GM10266 (cell line): ENCODE results near the gene YBX2.

Source experiments
- DNase-seq: peaks from one replicate; pipeline ENCODE4 v3.0.0; 2012; ENCODE audit errors: extremely low spot score
- TF ChIP-seq, protein P1 (sequence below): IDR thresholded peaks from 2 replicates; pipeline ENCODE4 v1.5.1; 2012; ENCODE audit warnings: mild to moderate bottlenecking, low read depth; ENCODE audit not compliant: control insufficient read depth, insufficient read depth; ENCODE audit errors: missing control alignments

YBX2 gene

DNA sequence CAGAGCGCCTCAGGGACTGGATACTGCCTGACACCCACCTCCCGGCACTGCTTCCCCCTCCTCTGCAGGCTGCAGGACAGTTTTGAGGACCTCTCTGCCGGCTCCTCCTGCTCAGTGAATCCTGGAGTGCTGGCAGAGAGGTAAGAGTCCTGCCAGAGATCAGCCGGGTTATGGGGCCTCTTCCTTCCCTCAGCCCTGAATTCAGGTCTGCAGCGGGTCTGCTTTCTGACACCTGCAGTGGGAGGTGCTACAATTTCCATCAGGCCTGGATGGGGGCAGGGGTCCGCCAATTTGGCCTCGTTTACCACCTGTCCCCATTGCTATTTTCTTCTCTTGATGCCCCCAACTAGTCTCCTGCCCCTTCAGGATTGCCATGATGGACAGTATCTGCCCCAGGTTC is 37.7 kb upstream of the YBX2 start:
- no peak for DNase-seq
- TF ChIP-seq, protein P1, sequence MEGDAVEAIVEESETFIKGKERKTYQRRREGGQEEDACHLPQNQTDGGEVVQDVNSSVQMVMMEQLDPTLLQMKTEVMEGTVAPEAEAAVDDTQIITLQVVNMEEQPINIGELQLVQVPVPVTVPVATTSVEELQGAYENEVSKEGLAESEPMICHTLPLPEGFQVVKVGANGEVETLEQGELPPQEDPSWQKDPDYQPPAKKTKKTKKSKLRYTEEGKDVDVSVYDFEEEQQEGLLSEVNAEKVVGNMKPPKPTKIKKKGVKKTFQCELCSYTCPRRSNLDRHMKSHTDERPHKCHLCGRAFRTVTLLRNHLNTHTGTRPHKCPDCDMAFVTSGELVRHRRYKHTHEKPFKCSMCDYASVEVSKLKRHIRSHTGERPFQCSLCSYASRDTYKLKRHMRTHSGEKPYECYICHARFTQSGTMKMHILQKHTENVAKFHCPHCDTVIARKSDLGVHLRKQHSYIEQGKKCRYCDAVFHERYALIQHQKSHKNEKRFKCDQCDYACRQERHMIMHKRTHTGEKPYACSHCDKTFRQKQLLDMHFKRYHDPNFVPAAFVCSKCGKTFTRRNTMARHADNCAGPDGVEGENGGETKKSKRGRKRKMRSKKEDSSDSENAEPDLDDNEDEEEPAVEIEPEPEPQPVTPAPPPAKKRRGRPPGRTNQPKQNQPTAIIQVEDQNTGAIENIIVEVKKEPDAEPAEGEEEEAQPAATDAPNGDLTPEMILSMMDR: no peak

DNA sequence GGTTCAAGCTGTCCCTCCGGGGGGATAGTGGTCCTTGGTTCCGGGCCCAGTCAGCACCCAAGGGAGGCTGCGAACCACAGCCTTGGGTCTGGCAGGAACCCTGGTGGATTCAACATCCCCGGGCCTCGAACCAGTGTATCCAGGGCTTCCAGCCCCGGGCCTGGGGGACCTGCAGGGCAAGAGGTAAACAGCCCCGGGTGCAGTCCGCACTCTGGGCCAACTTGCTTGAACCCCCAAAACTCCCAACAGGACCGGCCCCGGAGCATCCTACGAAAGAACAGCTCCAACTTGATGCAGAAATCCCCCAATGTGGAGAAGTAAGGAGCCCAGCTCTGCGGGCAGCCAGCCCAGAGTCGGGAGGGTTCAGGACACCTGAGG is 36.2 kb upstream of the YBX2 start:
- DNase-seq: no peak
- TF ChIP-seq, protein P1: no peak

DNA sequence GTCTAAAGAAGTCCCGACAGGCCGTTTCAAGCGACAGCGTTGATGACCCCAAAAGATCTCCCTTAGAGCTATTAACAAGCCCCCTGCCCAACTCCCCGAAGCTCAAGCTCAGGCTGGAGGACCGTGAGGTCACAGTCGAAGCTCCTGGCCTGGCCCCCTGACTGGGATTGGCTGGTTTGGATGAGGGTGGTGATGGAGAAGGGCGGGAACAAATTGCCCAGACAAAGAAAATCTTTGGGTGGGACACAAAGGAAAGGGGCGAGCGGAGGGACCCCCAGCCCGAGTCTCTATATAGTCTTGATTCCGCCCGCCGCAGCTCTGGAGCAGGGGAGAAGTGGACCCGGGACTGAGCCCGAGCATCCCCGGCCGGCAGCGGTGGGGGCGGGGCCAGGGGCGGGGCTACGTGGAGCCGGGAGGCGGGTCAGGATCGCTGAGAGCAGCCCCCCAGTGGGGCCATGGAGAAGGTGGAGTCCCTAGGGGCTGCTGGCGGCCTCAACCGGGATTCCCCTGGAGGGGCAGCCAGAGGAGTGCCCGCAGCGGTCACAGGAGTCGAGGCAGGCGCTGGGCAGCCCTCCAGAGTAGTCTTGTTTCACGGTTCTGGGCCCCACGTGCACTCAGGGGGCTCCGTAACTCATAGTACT is 35.7 kb upstream of the YBX2 start:
- TF ChIP-seq, protein P1: no peak
- DNase-seq: peak; percentile 87

DNA sequence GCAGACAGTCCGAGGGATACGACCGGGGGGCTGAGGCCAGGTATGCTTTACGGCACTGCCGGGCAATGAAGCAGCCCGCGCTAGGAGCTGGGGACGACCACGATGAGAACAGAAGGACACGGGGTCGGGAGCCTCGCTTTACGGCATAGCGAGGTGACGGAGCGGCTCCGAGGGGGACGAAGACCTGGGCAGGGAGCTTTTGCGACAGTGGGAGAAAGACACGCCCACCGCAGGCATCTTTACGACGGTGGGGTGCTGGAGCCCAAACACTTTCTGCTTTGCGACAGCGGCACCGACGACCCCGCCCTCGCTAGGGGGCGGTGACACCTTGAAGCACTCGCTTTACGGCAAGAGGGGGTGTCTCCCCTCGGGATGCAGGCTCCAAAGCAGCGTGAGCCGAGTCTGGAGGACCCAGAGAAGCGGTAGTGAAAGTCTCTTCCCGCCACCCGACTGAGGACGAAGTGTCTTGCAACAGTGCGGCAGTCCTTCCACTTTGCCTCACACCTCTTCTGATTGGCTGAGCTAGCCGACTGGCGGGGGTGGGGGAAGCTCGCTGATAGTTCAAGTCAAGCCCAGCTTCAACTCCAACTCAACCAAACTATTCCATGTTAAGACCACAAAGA is 35.0 kb upstream of the YBX2 start:
- DNase-seq: peak; percentile 98
- TF ChIP-seq, protein P1: no peak

DNA sequence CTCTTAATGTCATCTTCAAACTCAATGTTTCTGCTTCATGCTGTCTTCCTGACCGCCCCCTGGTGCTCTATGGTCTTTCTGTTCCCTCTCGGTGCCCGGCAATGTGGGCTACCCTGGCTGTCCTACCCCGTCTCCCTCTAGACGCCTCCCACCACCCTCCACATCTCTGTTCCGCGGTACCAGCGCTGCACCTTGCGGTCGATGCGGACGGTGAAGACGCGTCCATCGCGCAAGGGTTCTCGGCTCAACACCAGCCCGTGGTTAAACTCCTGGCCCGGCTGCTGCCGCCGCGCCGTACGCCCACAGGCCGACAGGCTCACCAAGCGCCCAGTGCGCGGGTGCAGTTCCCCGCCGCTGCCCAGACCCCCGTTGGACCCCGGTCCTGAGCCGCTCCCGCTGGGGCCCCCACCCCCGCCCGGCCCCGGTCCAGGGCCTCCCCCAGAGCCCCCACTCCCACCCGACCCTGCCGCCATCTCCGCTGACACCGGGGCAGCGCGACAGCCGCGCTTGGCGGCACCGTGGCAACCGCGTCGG is 34.5 kb upstream of the YBX2 start, which contains the start of gene NEURL4:
Gene NEURL4 (minus strand): TSS at position 496 of the 534 bp plus-strand sequence. CDS start 23 bp downstream, at position 473.
- peak; percentile 53 for DNase-seq

DNA sequence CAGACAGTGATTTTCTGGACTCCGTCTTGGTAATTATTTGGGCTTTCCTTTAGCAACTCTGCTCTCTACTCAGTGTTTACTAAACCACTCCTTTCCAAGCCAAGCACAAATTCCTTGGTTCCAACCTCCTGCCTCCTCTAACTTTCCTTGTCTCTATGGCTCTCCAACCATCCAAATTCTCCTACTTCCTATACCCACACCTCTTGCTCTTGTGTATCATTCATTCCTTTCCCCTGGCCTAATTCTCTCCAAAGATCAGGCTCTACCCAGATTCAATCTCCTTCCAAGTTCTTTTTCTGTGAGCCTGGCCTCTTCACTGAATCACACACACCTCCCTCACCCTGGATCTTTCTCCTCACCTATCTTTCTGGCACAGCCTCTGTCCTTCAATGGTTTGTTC is 33.6 kb upstream of the YBX2 start:
- TF ChIP-seq, protein P1: no peak

More for the DNA sequence above, 34.5 kb upstream of the YBX2 start, which contains the start of gene NEURL4:
- TF ChIP-seq, protein P1: no peak

DNA sequence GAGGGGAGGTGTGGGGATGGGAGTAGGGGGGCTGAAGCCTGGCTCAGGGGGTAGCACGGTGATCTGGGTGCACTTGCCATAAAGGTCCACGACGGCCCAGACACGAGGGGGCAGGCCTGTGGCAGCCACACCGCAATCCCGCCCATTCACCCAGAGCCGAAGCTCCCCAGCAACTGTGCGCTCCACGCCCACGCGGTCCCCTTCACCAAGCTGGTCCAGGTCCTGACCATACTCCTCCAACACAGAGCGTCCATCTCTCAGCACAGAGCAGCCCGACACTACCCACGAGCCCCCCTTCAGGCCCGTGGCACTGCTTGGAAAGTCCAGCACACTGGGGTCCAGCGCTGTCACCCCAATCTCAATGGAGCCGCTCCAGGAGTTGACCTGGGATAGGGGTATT is 33.1 kb upstream of the YBX2 start:
- TF ChIP-seq, protein P1: no peak
- DNase-seq: no peak

More for the DNA sequence above, 33.6 kb upstream of the YBX2 start:
- no peak for DNase-seq
